ENCODE measurements around the gene CAMSAP1.

The CAMSAP1 gene

DNA sequence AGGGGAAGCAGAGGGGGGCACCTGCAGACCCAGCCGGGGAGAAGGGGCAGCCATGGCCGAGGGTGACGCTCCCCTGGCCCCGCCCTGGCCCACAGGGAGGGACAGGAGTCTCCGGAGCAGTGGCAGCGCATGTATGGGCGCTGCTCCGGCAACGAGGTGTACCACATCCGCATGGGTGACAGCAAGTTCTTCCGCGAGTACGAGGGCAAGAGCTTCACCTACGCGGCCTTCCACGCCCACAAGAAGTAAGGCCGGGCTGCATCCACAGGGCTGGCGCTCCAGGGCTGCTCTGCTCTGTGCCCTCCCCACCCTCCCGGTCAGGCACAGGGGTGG is 137.2 kb downstream of the CAMSAP1 start:
- 83 to 88% methylated on average over 18 of the region's 19 CpGs for WGBS, 2 experiments (ENCODE audit: insufficient coverage in 2 of 2)
- Histone ChIP-seq H3K4me3 (ENCODE audit: extremely low read depth, insufficient read depth, low read length, poor library complexity, severe bottlenecking) (no peak overlapping the region), H3K27ac (ENCODE audit: low read depth, low read length, severe bottlenecking) (no peak overlapping the region), H3K4me1 (ENCODE audit: control insufficient read depth, insufficient read depth, low read length, poor library complexity, severe bottlenecking) (no peaks in the 10 kb centered on the region), H3K9me3 (ENCODE audit: control insufficient read depth, low read length) (peaks cover 10% of the 10 kb centered on the region), H3K36me3 (ENCODE audit: control insufficient read depth, insufficient read depth, low read length) (no peaks in the 10 kb centered on the region)

DNA sequence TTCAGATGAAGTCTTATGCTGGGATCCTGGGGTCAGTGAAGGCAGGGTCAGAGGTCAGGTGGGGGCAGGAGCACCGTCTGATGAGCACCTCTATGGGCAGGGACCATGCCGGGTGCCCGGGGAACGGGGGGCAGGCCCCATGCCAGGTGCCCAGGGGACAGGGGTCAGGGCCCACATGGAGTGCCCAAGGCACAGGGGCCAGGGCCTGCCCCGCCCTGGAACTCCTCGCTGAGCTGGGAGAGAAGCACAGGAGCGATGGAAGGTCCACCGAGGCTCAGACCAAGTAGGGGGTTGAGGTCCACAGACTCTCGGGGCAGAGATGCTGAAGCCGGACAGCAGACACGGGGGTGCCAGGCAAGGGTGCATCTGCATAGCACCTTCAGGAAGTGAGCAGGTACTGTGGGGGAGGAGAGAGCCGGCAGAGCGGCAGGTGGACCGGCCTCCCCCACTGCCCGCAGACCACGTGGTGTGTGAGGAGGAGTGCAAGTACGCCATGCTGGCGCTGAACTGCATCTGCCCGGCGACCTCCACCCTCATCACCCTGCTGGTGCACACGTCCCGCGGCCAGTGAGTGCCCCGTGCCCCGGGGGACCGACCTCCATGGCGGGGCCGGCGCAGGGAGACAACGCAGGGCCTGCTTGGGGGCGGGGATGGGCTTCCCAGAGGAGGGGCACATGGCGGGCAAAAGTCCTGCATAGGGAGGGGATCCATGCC is 137.7 kb downstream of the CAMSAP1 start:
- Histone ChIP-seq H3K27ac (ENCODE audit: low read depth, low read length, severe bottlenecking) (no peak overlapping the region), H3K4me1 (ENCODE audit: control insufficient read depth, insufficient read depth, low read length, poor library complexity, severe bottlenecking) (no peaks in the 10 kb centered on the region), H3K9me3 (ENCODE audit: control insufficient read depth, low read length) (peaks cover 10% of the 10 kb centered on the region), H3K36me3 (ENCODE audit: control insufficient read depth, insufficient read depth, low read length) (no peaks in the 10 kb centered on the region), H3K4me3 (ENCODE audit: extremely low read depth, insufficient read depth, low read length, poor library complexity, severe bottlenecking) (no peak overlapping the region)
- WGBS, 2 experiments (ENCODE audit: insufficient coverage in 2 of 2), result 91 to 94% methylated on average over 19 to 27 of the region's 32 CpGs

DNA sequence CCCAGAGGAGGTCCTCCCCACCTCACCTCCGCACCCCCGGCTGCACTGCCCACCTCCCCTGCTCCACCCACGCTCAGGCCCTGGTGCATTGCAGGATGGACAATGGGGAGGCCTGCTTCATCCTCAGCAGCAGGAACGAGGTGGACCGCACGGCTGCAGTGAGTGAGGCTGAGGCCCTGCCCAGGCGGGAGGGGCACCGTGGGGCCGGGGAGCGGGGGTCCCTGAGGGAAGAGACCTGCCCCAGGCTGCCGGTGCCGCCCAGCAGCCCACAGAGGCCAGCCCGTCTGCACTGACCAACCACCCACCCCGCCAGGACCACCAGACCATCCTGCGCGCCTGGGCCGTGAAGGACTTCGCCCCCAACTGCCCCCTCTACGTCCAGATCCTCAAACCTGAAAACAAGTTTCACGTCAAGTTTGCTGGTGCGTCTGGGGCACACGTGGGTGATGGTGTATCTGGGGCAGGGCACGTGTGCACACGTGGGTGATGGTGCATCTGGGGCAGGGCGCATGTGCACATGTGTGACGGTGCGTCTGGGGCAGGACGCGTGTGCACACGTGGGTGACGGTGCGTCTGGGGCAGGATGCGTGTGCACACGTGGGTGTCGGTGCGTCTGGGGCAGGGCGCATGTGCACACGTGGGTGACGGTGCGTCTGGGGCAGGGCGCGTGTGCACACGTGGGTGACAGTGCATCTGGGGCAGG is 138.7 kb downstream of the CAMSAP1 start:
- Histone ChIP-seq H3K4me3 (ENCODE audit: extremely low read depth, insufficient read depth, low read length, poor library complexity, severe bottlenecking) (no peak overlapping the region), H3K4me1 (ENCODE audit: control insufficient read depth, insufficient read depth, low read length, poor library complexity, severe bottlenecking) (no peaks in the 10 kb centered on the region), H3K36me3 (ENCODE audit: control insufficient read depth, insufficient read depth, low read length) (no peaks in the 10 kb centered on the region), H3K9me3 (ENCODE audit: control insufficient read depth, low read length) (peaks cover 10% of the 10 kb centered on the region), H3K27ac (ENCODE audit: low read depth, low read length, severe bottlenecking) (no peak overlapping the region)
- WGBS, 2 experiments (ENCODE audit: insufficient coverage in 2 of 2), result 89 to 91% methylated on average over 36 to 40 of the region's 43 CpGs

DNA sequence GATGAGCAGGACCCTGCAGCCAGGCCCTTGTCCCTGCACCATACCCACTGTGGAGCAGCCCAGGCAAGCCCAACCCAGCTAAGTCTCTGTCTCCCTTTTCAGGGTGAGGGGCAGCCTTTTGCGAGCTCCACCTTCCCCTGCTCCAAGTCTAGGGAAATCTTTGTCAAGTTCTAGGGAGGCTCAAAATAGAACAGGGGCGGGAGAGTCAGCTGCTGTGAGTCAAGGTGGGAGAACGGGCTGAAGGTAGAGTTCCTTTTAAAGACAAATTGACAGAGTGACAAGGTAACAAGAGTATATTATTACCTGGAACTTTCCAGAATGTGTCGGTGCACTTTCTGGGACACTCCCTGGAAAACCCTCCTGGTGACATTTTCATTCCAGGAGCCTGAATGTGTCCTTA is 140.6 kb downstream of the CAMSAP1 start:
- H3K9me3 ChIP-seq (ENCODE audit: control insufficient read depth, low read length), result peaks cover 10% of the 10 kb centered on the region
- H3K27ac ChIP-seq (ENCODE audit: low read depth, low read length, severe bottlenecking), result no peak overlapping the region
- WGBS, 2 experiments (ENCODE audit: insufficient coverage in 2 of 2), result 70 to 96% methylated on average over 2 to 3 of the region's 4 CpGs
- no peaks in the 10 kb centered on the region for H3K36me3 ChIP-seq (ENCODE audit: control insufficient read depth, insufficient read depth, low read length)
- no peaks in the 10 kb centered on the region for H3K4me1 ChIP-seq (ENCODE audit: control insufficient read depth, insufficient read depth, low read length, poor library complexity, severe bottlenecking)
- H3K4me3 ChIP-seq (ENCODE audit: extremely low read depth, insufficient read depth, low read length, poor library complexity, severe bottlenecking), result no peak overlapping the region

DNA sequence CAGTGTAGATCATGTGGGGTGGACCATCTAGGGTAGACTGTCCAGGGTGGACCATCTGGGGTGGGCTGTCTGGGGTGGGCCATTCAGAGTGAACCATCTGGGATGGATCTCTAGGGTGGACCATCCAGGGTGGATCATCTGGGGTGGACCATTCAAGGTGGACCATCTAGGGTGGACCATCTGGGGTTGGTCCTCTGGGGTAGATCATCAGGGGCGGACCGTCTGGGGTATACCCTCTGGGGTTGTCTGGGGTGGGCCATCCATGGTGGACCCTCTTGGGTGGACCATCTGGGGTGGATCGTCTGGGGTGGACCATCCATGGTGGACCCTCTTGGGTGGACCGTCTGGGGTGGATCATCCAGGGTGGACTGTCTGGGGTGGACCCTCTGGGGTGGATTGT is 141.1 kb downstream of the CAMSAP1 start:
- Histone ChIP-seq H3K27ac (ENCODE audit: low read depth, low read length, severe bottlenecking) (no peak overlapping the region), H3K4me1 (ENCODE audit: control insufficient read depth, insufficient read depth, low read length, poor library complexity, severe bottlenecking) (no peaks in the 10 kb centered on the region), H3K4me3 (ENCODE audit: extremely low read depth, insufficient read depth, low read length, poor library complexity, severe bottlenecking) (no peak overlapping the region), H3K36me3 (ENCODE audit: control insufficient read depth, insufficient read depth, low read length) (no peaks in the 10 kb centered on the region), H3K9me3 (ENCODE audit: control insufficient read depth, low read length) (peaks cover 10% of the 10 kb centered on the region)
- WGBS, 2 experiments (ENCODE audit: insufficient coverage in 2 of 2), result 95 to 100% methylated on average over 3 to 4 of the region's 4 CpGs

DNA sequence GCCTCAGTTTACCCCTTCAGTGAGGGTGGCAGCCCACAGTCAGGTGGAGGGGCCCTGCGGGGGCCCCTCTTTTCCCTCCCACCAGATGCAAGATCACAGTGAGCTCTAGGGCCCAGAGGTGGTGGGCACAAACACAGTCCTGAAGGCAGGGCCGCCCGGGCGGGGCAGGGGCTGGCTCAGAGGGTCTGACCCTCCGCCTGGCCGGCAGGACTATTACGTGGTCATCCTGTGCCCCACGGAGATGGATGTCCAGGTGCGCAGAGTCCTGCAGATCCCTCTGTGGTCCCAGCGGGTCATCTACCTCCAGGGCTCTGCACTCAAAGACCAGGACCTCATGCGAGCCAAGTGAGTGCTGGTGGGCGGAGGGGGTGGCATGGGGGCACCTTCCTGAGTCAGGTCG is 141.9 kb downstream of the CAMSAP1 start:
- Histone ChIP-seq H3K9me3 (ENCODE audit: control insufficient read depth, low read length) (peaks cover 10% of the 10 kb centered on the region), H3K4me3 (ENCODE audit: extremely low read depth, insufficient read depth, low read length, poor library complexity, severe bottlenecking) (no peak overlapping the region), H3K4me1 (ENCODE audit: control insufficient read depth, insufficient read depth, low read length, poor library complexity, severe bottlenecking) (no peaks in the 10 kb centered on the region), H3K36me3 (ENCODE audit: control insufficient read depth, insufficient read depth, low read length) (no peaks in the 10 kb centered on the region), H3K27ac (ENCODE audit: low read depth, low read length, severe bottlenecking) (no peak overlapping the region)
- WGBS, 2 experiments (ENCODE audit: insufficient coverage in 2 of 2), result 96 to 97% methylated on average over 11 to 13 of the region's 13 CpGs

DNA sequence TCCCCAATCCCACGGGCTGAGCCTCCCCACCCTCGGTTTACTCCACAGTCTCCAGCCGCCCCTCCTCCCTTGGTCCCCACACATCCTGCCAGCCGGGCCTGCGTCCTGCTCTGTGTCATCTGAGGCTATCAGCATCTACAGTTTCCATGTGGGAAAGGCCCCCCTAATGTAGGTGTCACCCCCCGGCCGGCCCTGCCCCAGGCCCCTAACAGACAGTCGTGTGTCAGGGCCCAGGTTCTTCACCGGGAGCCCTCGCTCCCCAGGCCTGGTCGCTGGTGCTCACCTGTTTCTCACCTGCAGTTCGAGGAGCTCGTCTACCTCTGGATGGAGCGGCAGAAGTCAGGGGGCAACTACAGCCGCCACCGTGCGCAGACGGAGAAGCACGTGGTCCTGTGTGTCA is 142.6 kb downstream of the CAMSAP1 start:
- 89 to 93% methylated on average over 19 of the region's 19 CpGs for WGBS, 2 experiments (ENCODE audit: insufficient coverage in 2 of 2)
- no peaks in the 10 kb centered on the region for H3K36me3 ChIP-seq (ENCODE audit: control insufficient read depth, insufficient read depth, low read length)
- no peak overlapping the region for H3K4me3 ChIP-seq (ENCODE audit: extremely low read depth, insufficient read depth, low read length, poor library complexity, severe bottlenecking)
- H3K4me1 ChIP-seq (ENCODE audit: control insufficient read depth, insufficient read depth, low read length, poor library complexity, severe bottlenecking), result no peaks in the 10 kb centered on the region
- peaks cover 10% of the 10 kb centered on the region for H3K9me3 ChIP-seq (ENCODE audit: control insufficient read depth, low read length)
- no peak overlapping the region for H3K27ac ChIP-seq (ENCODE audit: low read depth, low read length, severe bottlenecking)

DNA sequence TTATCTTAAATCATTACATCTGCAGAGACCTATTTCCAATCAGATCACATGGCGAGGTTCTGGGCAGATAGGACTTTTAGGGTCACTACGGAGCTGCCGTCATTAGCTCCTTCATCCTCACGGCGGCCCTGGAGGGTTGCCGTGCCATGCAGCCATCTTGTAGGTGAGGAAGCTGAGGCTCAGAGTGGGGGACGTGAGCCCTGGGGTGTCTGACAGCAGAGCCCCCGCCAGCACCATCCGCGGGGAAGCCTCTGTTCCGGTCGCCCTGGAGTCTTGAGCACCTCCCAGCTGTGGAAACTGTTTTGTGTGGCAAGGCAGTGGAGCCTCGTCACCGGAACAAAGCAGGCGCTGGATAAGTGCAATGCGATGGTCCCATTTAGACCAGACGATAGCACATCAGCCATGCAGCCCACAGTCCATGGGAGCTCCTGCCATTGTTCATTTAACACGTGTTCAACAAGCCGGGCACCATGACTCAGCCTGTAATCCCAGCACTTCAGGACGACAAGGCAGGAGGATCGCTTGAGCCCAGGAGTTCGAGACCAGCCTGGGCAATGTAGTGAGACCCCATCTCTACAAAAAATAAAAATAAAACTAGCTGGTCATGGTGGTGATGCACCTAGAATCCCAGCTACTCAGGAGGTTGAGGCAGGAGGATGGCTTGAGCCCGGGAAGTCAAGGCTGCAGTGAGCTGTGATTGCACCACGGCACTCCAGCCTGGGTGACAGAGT is 143.5 kb downstream of the CAMSAP1 start:
- 89 to 90% methylated on average over 21 of the region's 24 CpGs for WGBS, 2 experiments (ENCODE audit: insufficient coverage in 2 of 2)
- H3K9me3 ChIP-seq (ENCODE audit: control insufficient read depth, low read length), result peaks cover 10% of the 10 kb centered on the region

DNA sequence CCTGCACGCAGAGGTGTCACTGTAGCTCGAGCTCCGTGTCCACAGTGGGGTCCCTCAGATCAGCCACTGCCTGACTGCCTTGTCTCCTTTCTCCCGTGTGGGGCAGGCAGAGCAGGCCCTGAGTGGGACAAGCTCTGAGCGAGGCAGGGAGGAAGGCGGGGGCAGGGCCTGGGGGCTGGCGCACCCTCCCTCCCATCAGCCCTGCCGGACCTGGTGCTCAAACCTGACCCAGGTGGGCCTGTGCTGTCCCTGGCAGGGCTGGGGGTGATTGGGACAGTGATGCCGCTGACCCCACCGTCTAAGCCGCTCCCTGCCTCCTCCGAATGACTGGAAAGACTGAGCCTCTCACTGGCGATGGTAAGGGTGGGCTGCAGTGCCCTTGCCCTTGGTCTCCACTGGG is 144.4 kb downstream of the CAMSAP1 start:
- H3K27ac ChIP-seq (ENCODE audit: low read depth, low read length, severe bottlenecking), result no peak overlapping the region
- H3K36me3 ChIP-seq (ENCODE audit: control insufficient read depth, insufficient read depth, low read length), result no peaks in the 10 kb centered on the region
- H3K9me3 ChIP-seq (ENCODE audit: control insufficient read depth, low read length), result peaks cover 10% of the 10 kb centered on the region
- H3K4me3 ChIP-seq (ENCODE audit: extremely low read depth, insufficient read depth, low read length, poor library complexity, severe bottlenecking), result no peak overlapping the region
- H3K4me1 ChIP-seq (ENCODE audit: control insufficient read depth, insufficient read depth, low read length, poor library complexity, severe bottlenecking), result no peaks in the 10 kb centered on the region
- 88 to 96% methylated on average over 9 to 10 of the region's 13 CpGs for WGBS, 2 experiments (ENCODE audit: insufficient coverage in 2 of 2)

More for the DNA sequence above, 143.5 kb downstream of the CAMSAP1 start:
- Histone ChIP-seq H3K36me3 (ENCODE audit: control insufficient read depth, insufficient read depth, low read length) (no peaks in the 10 kb centered on the region), H3K27ac (ENCODE audit: low read depth, low read length, severe bottlenecking) (no peak overlapping the region), H3K4me1 (ENCODE audit: control insufficient read depth, insufficient read depth, low read length, poor library complexity, severe bottlenecking) (no peaks in the 10 kb centered on the region), H3K4me3 (ENCODE audit: extremely low read depth, insufficient read depth, low read length, poor library complexity, severe bottlenecking) (no peak overlapping the region)

DNA sequence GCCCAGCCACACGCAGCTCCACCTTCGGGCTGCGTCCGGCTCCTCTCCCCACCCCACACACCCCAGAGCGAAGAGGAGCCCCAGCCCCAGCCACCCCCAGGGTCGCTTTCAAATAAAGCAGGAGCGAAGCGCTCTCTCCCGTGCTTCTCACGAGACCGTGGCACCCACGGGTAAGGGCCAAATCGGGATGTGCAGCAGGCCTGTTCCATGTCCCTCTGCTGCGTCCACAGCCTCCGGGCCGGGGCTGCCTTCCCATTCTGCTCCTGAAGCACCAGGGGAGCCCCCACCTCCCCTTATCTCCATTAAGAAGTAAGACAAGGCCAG is 145.5 kb downstream of the CAMSAP1 start:
- H3K4me1 ChIP-seq (ENCODE audit: control insufficient read depth, insufficient read depth, low read length, poor library complexity, severe bottlenecking), result no peaks in the 10 kb centered on the region
- no peak overlapping the region for H3K4me3 ChIP-seq (ENCODE audit: extremely low read depth, insufficient read depth, low read length, poor library complexity, severe bottlenecking)
- no peaks in the 10 kb centered on the region for H3K36me3 ChIP-seq (ENCODE audit: control insufficient read depth, insufficient read depth, low read length)
- WGBS, 2 experiments (ENCODE audit: insufficient coverage in 2 of 2), result 84 to 86% methylated on average over 7 to 10 of the region's 16 CpGs
- no peak overlapping the region for H3K27ac ChIP-seq (ENCODE audit: low read depth, low read length, severe bottlenecking)
- peaks cover 10% of the 10 kb centered on the region for H3K9me3 ChIP-seq (ENCODE audit: control insufficient read depth, low read length)
